CD14-positive monocyte (primary cell): ENCODE data around the gene GGTLC1. TPM values are rescaled to one million over a fixed set of nuclear protein-coding genes. Genes with fewer than 3 reads are reported as not detected.

ENCODE experiments used
- DNase-seq, 3 donors: peaks; one replicate each; pipeline ENCODE4 v3.0.0-alpha.2; 2011 to 2022
- H2AFZ ChIP-seq: 2 replicates; pipeline ENCODE4 v1.6.0; 2012; ENCODE audit warnings: mild to moderate bottlenecking, low read depth, low read length, inconsistent platforms; ENCODE audit not compliant: insufficient read depth, poor library complexity, severe bottlenecking
- H3K27ac ChIP-seq, 2 donors: 1 replicate in 1 of 2; 2 replicates in 1 of 2; pipeline ENCODE4 v1.5.1; 2012 to 2013; ENCODE audit warnings: low read length in 2 of 2, control low read depth in 1 of 2, inconsistent platforms in 1 of 2, low read depth in 1 of 2, mild to moderate bottlenecking in 1 of 2
- H3K27me3 ChIP-seq, 2 donors: one replicate each; pipeline versions ENCODE4 v1.6.0 to v1.6.1; 2011 to 2013; ENCODE audit warnings: low read length in 2 of 2; ENCODE audit not compliant: control insufficient read depth in 2 of 2, insufficient read depth in 2 of 2
- H3K36me3 ChIP-seq, 2 donors: replicated peaks in 1 of 2; 1 replicate in 1 of 2; 2 replicates in 1 of 2; pipeline versions ENCODE4 v1.5.1 to v1.6.1; 2012 to 2013; ENCODE audit warnings: low read length in 2 of 2, control low read depth in 1 of 2, inconsistent platforms in 1 of 2, mild to moderate bottlenecking in 1 of 2; ENCODE audit not compliant: insufficient read depth in 2 of 2, control insufficient read depth in 1 of 2
- H3K4me1 ChIP-seq, 2 donors: 1 replicate in 1 of 2; 2 replicates in 1 of 2; pipeline versions ENCODE4 v1.5.1 to v1.6.1; 2012 to 2013; ENCODE audit warnings: low read length in 2 of 2, control low read depth in 1 of 2, inconsistent platforms in 1 of 2, mild to moderate bottlenecking in 1 of 2, moderate library complexity in 1 of 2; ENCODE audit not compliant: insufficient read depth in 2 of 2, control insufficient read depth in 1 of 2
- H3K4me2 ChIP-seq: replicated peaks from 2 replicates; pipeline ENCODE3; 2012; ENCODE audit warnings: low read length, moderate library complexity, mild to moderate bottlenecking; ENCODE audit not compliant: poor library complexity, severe bottlenecking; ENCODE audit errors: extremely low read depth
- H3K4me3 ChIP-seq, 3 experiments: fragments of 200-600 bp in 1 of 3; sonication (generic) in 1 of 3; replicated peaks in 1 of 3; 1 replicate in 2 of 3; 2 replicates in 1 of 3; pipeline ENCODE4 v1.5.1; 2011 to 2013; ENCODE audit warnings: low read length in 3 of 3, mild to moderate bottlenecking in 3 of 3, control low read depth in 2 of 3, low read depth in 2 of 3, inconsistent platforms in 1 of 3, moderate library complexity in 1 of 3
- H3K79me2 ChIP-seq: 2 replicates; pipeline ENCODE4 v1.6.0; 2012; ENCODE audit warnings: mild to moderate bottlenecking, control low read depth, inconsistent platforms, low read length, moderate library complexity; ENCODE audit not compliant: insufficient read depth
- H3K9ac ChIP-seq: 2 replicates; pipeline ENCODE4 v1.6.0; 2017; ENCODE audit warnings: low read length, mild to moderate bottlenecking; ENCODE audit not compliant: insufficient read depth, poor library complexity, severe bottlenecking
- H3K9me3 ChIP-seq, 2 donors: replicated peaks in 1 of 2; 1 replicate in 1 of 2; 2 replicates in 1 of 2; pipeline versions ENCODE4 v1.5.1 to v1.6.1; 2012 to 2013; ENCODE audit warnings: low read length in 2 of 2, control low read depth in 1 of 2; ENCODE audit not compliant: control insufficient read depth in 1 of 2, insufficient read depth in 1 of 2
- H4K20me1 ChIP-seq: 2 replicates; pipeline ENCODE4 v1.6.0; 2012; ENCODE audit warnings: mild to moderate bottlenecking, low read length, control low read depth, moderate library complexity; ENCODE audit not compliant: insufficient read depth
- H3K27ac Mint-ChIP-seq, 7 donors: one replicate each; pipeline ENCODE4 v1.8.0; 2020; ENCODE audit warnings: mild to moderate bottlenecking in 7 of 7, mixed read lengths in 7 of 7, moderate library complexity in 6 of 7, inconsistent platforms in 2 of 7
- H3K27me3 Mint-ChIP-seq, 3 donors: one replicate each; pipeline ENCODE4 v1.8.0; 2021 to 2022; ENCODE audit warnings: low read depth in 3 of 3, mild to moderate bottlenecking in 3 of 3, mixed read lengths in 3 of 3, moderate library complexity in 3 of 3, inconsistent platforms in 1 of 3
- H3K36me3 Mint-ChIP-seq, 2 donors: one replicate each; pipeline ENCODE4 v1.8.0; 2020; ENCODE audit warnings: mixed read lengths in 2 of 2, inconsistent platforms in 1 of 2, mild to moderate bottlenecking in 1 of 2
- H3K4me1 Mint-ChIP-seq: one replicate; pipeline ENCODE4 v1.8.0; 2020; ENCODE audit warnings: mild to moderate bottlenecking, mixed read lengths
- H3K4me3 Mint-ChIP-seq, 2 donors: one replicate each; pipeline ENCODE4 v1.8.0; 2020; ENCODE audit warnings: mild to moderate bottlenecking in 2 of 2, mixed read lengths in 2 of 2, moderate library complexity in 1 of 2
- H3K9me3 Mint-ChIP-seq, 7 donors: one replicate each; pipeline ENCODE4 v1.8.0; 2020 to 2022; ENCODE audit warnings: mixed read lengths in 7 of 7, mild to moderate bottlenecking in 6 of 7, moderate library complexity in 6 of 7, inconsistent platforms in 2 of 7
- WGBS: methylation state at CpG from one replicate; pipeline ENCODE4 v1.1.5; 2013; ENCODE audit warnings: missing lambda C conversion rate; ENCODE audit not compliant: insufficient coverage; 5-methylcytosine and 5-hydroxymethylcytosine counted together
- intact Hi-C, 2 donors: fragments of 100-400 bp; cut with micrococcal nuclease; formaldehyde crosslinking; loops; one replicate each; pipeline versions ENCODE4 v1.15.0 to v1.15.1; 2023
- polyA plus RNA-seq, 3 donors: library from polyadenylated mRNA; depleted of rRNA in 1 of 3; unstranded in 2 of 3; stranded (reverse) in 1 of 3; fragments of 300-500 nt in 2 of 3; fragments of >200 nt in 1 of 3; fragmentation: Illumina TruSeq in 2 of 3; gene quantifications; 1 replicate in 2 of 3; 2 replicates in 1 of 3; pipeline ENCODE4 v1.2.3, GENCODE V29; 2012 to 2021
- TF ChIP-seq, protein P1 (sequence below): fragments of 200-600 bp; IDR thresholded peaks from one replicate; pipeline ENCODE4 v1.8.0; 2022; ENCODE audit warnings: antibody characterized with exemption, mild to moderate bottlenecking

GGTLC1 gene
- polyA plus RNA-seq, 3 donors: not detected

DNA sequence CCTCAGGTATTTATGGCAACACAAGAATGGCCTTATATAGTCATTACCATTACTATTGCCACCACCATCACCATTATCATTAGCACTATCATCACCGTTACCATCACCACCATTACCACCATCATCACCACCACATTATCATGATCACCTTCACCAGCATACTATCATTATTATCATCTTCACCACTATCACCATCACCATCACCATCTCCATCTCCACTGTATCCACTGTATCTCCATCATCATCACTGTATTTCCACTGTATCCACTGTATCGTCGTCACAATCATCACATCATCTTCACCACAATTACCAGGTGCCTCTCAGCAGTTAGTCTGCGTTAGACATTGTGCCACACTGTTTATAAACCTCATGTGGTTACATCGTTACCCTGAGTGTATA lies 45.3 kb downstream of the GGTLC1 start:
- Histone ChIP-seq H3K4me2 (no peak overlapping the region), H3K9ac (no peak overlapping the region), H4K20me1 (no peaks in the 10 kb centered on the region), H3K4me1 (no peaks in the 10 kb centered on the region), H3K4me3 (no peak overlapping the region), H3K9me3 (peaks cover 0 to 7% of the 10 kb centered on the region in 2 donors), H2AFZ (no peak overlapping the region), H3K27me3 (no peaks in the 10 kb centered on the region), H3K36me3 (no peaks in the 10 kb centered on the region), H3K79me2 (no peaks in the 10 kb centered on the region), H3K27ac (no peak overlapping the region)
- TF ChIP-seq, protein P1, sequence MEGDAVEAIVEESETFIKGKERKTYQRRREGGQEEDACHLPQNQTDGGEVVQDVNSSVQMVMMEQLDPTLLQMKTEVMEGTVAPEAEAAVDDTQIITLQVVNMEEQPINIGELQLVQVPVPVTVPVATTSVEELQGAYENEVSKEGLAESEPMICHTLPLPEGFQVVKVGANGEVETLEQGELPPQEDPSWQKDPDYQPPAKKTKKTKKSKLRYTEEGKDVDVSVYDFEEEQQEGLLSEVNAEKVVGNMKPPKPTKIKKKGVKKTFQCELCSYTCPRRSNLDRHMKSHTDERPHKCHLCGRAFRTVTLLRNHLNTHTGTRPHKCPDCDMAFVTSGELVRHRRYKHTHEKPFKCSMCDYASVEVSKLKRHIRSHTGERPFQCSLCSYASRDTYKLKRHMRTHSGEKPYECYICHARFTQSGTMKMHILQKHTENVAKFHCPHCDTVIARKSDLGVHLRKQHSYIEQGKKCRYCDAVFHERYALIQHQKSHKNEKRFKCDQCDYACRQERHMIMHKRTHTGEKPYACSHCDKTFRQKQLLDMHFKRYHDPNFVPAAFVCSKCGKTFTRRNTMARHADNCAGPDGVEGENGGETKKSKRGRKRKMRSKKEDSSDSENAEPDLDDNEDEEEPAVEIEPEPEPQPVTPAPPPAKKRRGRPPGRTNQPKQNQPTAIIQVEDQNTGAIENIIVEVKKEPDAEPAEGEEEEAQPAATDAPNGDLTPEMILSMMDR: no peak
- Mint-ChIP-seq H3K36me3 (no peaks in the 10 kb centered on the region), H3K9me3 (peaks cover 0 to 2% (median 0%) of the 10 kb centered on the region in 7 donors), H3K4me1 (no peaks in the 10 kb centered on the region), H3K4me3 (no peak overlapping the region), H3K27ac (no peak overlapping the region), H3K27me3 (no peaks in the 10 kb centered on the region)
- no peak for DNase-seq
- intact Hi-C loops: no loop called here
- 100% methylated on average over 3 of the region's 5 CpGs for WGBS

GRCh38 chr20:23939641-23940040 lies 48.9 kb downstream of the GGTLC1 start:
- intact Hi-C loops: no loop called here
- no peaks in the 10 kb centered on the region for H3K36me3 ChIP-seq
- H3K4me3 Mint-ChIP-seq: no peak overlapping the region
- no peaks in the 10 kb centered on the region for H3K4me1 ChIP-seq
- H3K9ac ChIP-seq: no peak overlapping the region
- H3K27me3 ChIP-seq: no peaks in the 10 kb centered on the region
- H3K9me3 Mint-ChIP-seq: peaks cover 0 to 7% (median 0%) of the 10 kb centered on the region in 7 donors
- peaks cover 0 to 13% of the 10 kb centered on the region in 2 donors for H3K9me3 ChIP-seq
- peaks cover 0 to 5% (median 2%) of the 10 kb centered on the region in 3 donors for H3K27me3 Mint-ChIP-seq
- no peak for DNase-seq
- no peak overlapping the region for H2AFZ ChIP-seq
- H3K27ac ChIP-seq: no peak overlapping the region
- H3K4me3 ChIP-seq: no peak overlapping the region
- H3K4me1 Mint-ChIP-seq: no peaks in the 10 kb centered on the region
- H4K20me1 ChIP-seq: no peaks in the 10 kb centered on the region
- no peaks in the 10 kb centered on the region for H3K79me2 ChIP-seq
- H3K27ac Mint-ChIP-seq: no peak overlapping the region
- H3K4me2 ChIP-seq: no peak overlapping the region
- no peaks in the 10 kb centered on the region for H3K36me3 Mint-ChIP-seq
- TF ChIP-seq, protein P1: no peak
